Transverse colon (tissue), 4 donors: Measurements from ENCODE around the gene RIOK3. TPM values are rescaled to one million over a fixed set of nuclear protein-coding genes. Genes with fewer than 3 reads are reported as not detected.
A peak's percentile ranks its signal among the peaks of the same experiment; 100 is the strongest.
"Not testable (repeated sequence)": the region's sequence is repeated elsewhere in the genome, so short reads cannot be mapped to it uniquely, and the experiment has no call there.

Experiments
- DNase-seq: peaks from one replicate; pipeline ENCODE4 v3.0.0-alpha.2; 2019
- H3K27ac ChIP-seq, 4 donors: fragments of 200-600 bp; sonication (generic); 2 replicates each; pipeline ENCODE4 v1.5.1; 2016 to 2018; ENCODE audit warnings: inconsistent platforms in 4 of 4
- H3K27me3 ChIP-seq: fragments of 200-600 bp; sonication (generic); 2 replicates; pipeline ENCODE4 v1.5.1; 2017; ENCODE audit warnings: inconsistent platforms
- H3K36me3 ChIP-seq, 4 donors: fragments of 200-600 bp; sonication (generic); 2 replicates each; pipeline ENCODE4 v1.5.1; 2017 to 2019; ENCODE audit warnings: inconsistent platforms in 4 of 4
- H3K4me1 ChIP-seq, 4 donors: fragments of 200-600 bp; sonication (generic); 2 replicates each; pipeline ENCODE4 v1.5.1; 2017 to 2020; ENCODE audit warnings: inconsistent platforms in 4 of 4
- H3K4me3 ChIP-seq, 4 donors: fragments of 200-600 bp; sonication (generic); 1 replicate in 1 of 4; 2 replicates in 3 of 4; pipeline versions ENCODE4 v1.5.1 to v1.6.1; 2017 to 2019; ENCODE audit warnings: inconsistent platforms in 4 of 4
- H3K9me3 ChIP-seq, 2 donors: fragments of 200-600 bp; sonication (generic); 2 replicates each; pipeline ENCODE4 v1.5.1; 2017 to 2019; ENCODE audit warnings: inconsistent platforms in 2 of 2
- CTCF ChIP-seq, 5 experiments: fragments of 200-600 bp in 3 of 5; fragments of 450-650 bp in 2 of 5; sonication (generic) in 3 of 5; IDR thresholded peaks; 1 replicate in 2 of 5; 2 replicates in 3 of 5; pipeline ENCODE4 v1.5.1; 2016 to 2017; ENCODE audit warnings: antibody characterized with exemption in 5 of 5, inconsistent platforms in 3 of 5, mild to moderate bottlenecking in 2 of 5, moderate library complexity in 1 of 5
- EP300 ChIP-seq: sonication (generic); formaldehyde crosslinking; IDR thresholded peaks from one replicate; pipeline ENCODE4 v1.6.1; 2017; ENCODE audit warnings: antibody characterized with exemption, low read depth
- POLR2A ChIP-seq: fragments of 450-650 bp; IDR thresholded peaks from one replicate; pipeline ENCODE4 v1.6.1; 2016; ENCODE audit warnings: antibody characterized with exemption, mild to moderate bottlenecking, moderate library complexity
- POLR2AphosphoS5 ChIP-seq, 3 donors: sonication (generic); formaldehyde crosslinking; IDR thresholded peaks; one replicate each; pipeline ENCODE4 v1.6.1; 2016; ENCODE audit warnings: antibody characterized with exemption in 3 of 3
- WGBS, 2 donors: methylation state at CpG; one replicate each; pipeline ENCODE4 v1.1.5; 2018; ENCODE audit warnings: low coverage in 1 of 2; 5-methylcytosine and 5-hydroxymethylcytosine counted together
- in situ Hi-C, 4 donors: fragments of 200-750 bp; cut with MboI; loops; one replicate each; pipeline versions ENCODE4 v1.15.0 to v1.15.1; 2017; ENCODE audit warnings: low sequenced_read_pairs in 3 of 4, low pct_ligation_motif_present in 1 of 4, low pct_unique_long_range_greater_than_20kb in 1 of 4
- intact Hi-C: fragments of 100-400 bp; cut with DNase I; formaldehyde crosslinking; loops from one replicate; pipeline ENCODE4 v1.15.1; 2023; ENCODE audit warnings: low total_unique reads
- total RNA-seq, 4 donors: library from RNA; depleted of rRNA; stranded (reverse); fragments of >200 nt; gene quantifications; one replicate each; pipeline ENCODE4 v1.1.0, GENCODE V29; 2016

The RIOK3 gene
- total RNA-seq, 4 donors from 2014 or later = 33.0 to 182 (median 152) TPM

GRCh38 chr18:23422751-23423418 lies 30.2 kb upstream of the RIOK3 start:
- peak; percentile 77 for DNase-seq
- intact Hi-C loops = no loop called here
- no peaks in the 10 kb centered on the region for H3K9me3 ChIP-seq
- H3K27ac ChIP-seq = peak overlapping the region in 3 of 4 donors; percentile 50 to 72 (median 62)
- no peaks in the 10 kb centered on the region for H3K36me3 ChIP-seq
- no peak overlapping the region for H3K4me3 ChIP-seq
- H3K27me3 ChIP-seq = no peaks in the 10 kb centered on the region
- in situ Hi-C loops = loop anchor here in 3 of 4 donors (25.0 kb wide), 2 partner anchors 611 to 636 kb away; no protein-coding TSS in a partner anchor
- H3K4me1 ChIP-seq = peaks cover 0 to 16% (median 6%) of the 10 kb centered on the region in 4 donors
- WGBS, 2 donors = 41% methylated on average over 4 of the region's 4 CpGs; no CpG with 5 or more reads in 1 of the 2 donors
- no peak for TF ChIP-seq POLR2A
- TF ChIP-seq POLR2AphosphoS5 (IDR thresholded peaks at IDR 0.05) = peak in 2 of 3 donors; percentile 53 to 72
- no peak for TF ChIP-seq EP300
- no peak for TF ChIP-seq CTCF (IDR thresholded peaks at IDR 0.05)

GRCh38 chr18:23424616-23425015 lies 28.5 kb upstream of the RIOK3 start:
- TF ChIP-seq POLR2A (no peak), CTCF (IDR thresholded peaks at IDR 0.05) (no peak), EP300 (no peak), POLR2AphosphoS5 (IDR thresholded peaks at IDR 0.05) (no peak)
- Histone ChIP-seq H3K4me3 (no peak overlapping the region), H3K27me3 (no peaks in the 10 kb centered on the region), H3K36me3 (no peaks in the 10 kb centered on the region), H3K9me3 (no peaks in the 10 kb centered on the region), H3K27ac (no peak overlapping the region), H3K4me1 (peaks cover 0 to 16% (median 6%) of the 10 kb centered on the region in 4 donors)
- DNase-seq = no peak
- in situ Hi-C loops (loop anchor here in 3 of 4 donors (25.0 kb wide), 2 partner anchors 612 to 637 kb away; no protein-coding TSS in a partner anchor), intact Hi-C loops (no loop called here)
- 81 to 85% methylated on average over 3 to 4 of the region's 4 CpGs for WGBS, 2 donors

DNA sequence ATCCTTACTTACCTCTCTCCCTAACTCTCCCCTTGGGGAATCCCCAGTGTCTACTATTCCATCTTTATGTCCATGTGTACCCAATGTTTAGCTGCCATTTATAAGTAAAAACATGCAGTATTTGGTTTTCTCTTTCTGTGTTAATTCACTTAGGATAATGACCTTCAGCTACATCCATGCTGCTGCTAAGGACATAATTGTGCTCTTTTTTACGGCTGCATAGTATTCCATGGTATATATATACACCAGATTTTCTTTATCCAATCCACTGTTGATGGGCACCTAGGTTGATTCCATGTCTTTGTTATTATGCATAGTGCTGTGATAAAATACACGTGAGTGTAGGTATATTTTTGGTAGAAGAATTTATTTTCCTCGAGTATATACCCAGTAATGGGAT lies 24.3 kb upstream of the RIOK3 start:
- intact Hi-C loops = no loop called here
- H3K36me3 ChIP-seq = no peaks in the 10 kb centered on the region
- TF ChIP-seq EP300 = no peak
- no peak for TF ChIP-seq CTCF (IDR thresholded peaks at IDR 0.05)
- TF ChIP-seq POLR2A = no peak
- H3K9me3 ChIP-seq = no peaks in the 10 kb centered on the region
- no peaks in the 10 kb centered on the region for H3K27me3 ChIP-seq
- H3K4me1 ChIP-seq = peaks cover 0 to 9% (median 0%) of the 10 kb centered on the region in 4 donors
- no peak overlapping the region for H3K27ac ChIP-seq
- 80 to 95% methylated on average over 3 of the region's 3 CpGs for WGBS, 2 donors
- no peak overlapping the region for H3K4me3 ChIP-seq
- DNase-seq = no peak
- in situ Hi-C loops = no loop called here

DNA sequence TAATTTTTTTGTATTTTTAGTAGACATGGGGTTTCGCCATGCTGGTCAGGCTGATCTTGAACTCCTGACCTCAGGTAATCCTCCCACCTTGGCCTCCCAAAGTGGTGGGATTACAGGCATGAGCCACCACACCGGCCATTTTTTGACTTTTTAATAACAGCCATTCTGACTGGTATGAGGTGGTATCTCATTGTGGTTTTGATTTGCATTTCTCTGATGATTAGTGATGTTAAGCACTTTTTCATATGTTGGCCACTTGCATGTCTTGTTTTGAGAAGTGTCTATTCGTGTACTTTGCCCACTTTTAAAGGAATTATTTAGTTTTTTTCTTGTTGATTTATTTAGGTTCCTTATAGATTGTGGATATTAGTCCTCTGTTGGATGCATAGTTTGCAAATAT lies 23.5 kb upstream of the RIOK3 start:
- intact Hi-C loops, in situ Hi-C loops, H3K4me3 ChIP-seq, H3K27ac ChIP-seq, H3K4me1 ChIP-seq, DNase-seq, H3K27me3 ChIP-seq, H3K36me3 ChIP-seq, H3K9me3 ChIP-seq: not testable (repeated sequence)
- WGBS, 2 donors = 50 to 65% methylated on average over 3 of the region's 3 CpGs

DNA sequence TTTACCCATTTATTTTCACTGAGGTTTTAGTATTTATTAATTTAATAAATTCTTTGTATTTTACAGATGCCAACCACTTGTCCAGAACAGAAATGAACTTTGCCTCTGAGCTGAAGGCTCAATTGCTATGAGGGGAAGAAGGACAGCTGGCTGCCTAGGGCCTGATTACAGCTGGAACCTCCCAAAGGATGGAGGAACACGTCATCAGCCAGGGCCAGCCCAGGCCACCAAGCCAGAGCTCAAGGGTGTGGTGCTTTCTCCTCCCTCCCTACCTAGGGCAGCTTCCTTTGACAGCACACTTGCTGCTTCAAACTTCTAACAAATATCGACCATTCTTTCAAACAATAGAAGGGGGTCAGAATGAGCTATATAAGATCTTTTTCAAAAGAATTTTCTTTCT lies 19.7 kb upstream of the RIOK3 start:
- Histone ChIP-seq H3K36me3 (no peaks in the 10 kb centered on the region), H3K4me3 (no peak overlapping the region), H3K27me3 (no peaks in the 10 kb centered on the region), H3K4me1 (peaks cover 0 to 24% (median 9%) of the 10 kb centered on the region in 4 donors), H3K27ac (peak overlapping the region in 3 of 4 donors; percentile 34 to 58 (median 42)), H3K9me3 (no peaks in the 10 kb centered on the region)
- WGBS, 2 donors = 32 to 73% methylated on average over 2 of the region's 2 CpGs
- DNase-seq = peak; percentile 69
- intact Hi-C loops (no loop called here), in situ Hi-C loops (no loop called here)
- TF ChIP-seq POLR2AphosphoS5 (IDR thresholded peaks at IDR 0.05) (peak in 1 of 3 donors; percentile 29), CTCF (IDR thresholded peaks at IDR 0.05) (no peak)
